NCI-H460 (cell line): Measurements from ENCODE around the gene CSF2RB. TPM values are rescaled to one million over a fixed set of nuclear protein-coding genes. Genes with fewer than 3 reads are reported as not detected.
"Not testable (repeated sequence)": the region's sequence is repeated elsewhere in the genome, so short reads cannot be mapped to it uniquely, and the experiment has no call there.

ENCODE experiments used
- DNase-seq: peaks from one replicate; pipeline ENCODE4 v3.0.0-alpha.2; 2016; ENCODE audit warnings: low read depth; ENCODE audit errors: extremely low read depth
- total RNA-seq: library from RNA; depleted of rRNA; stranded (reverse); fragments of >200 nt; shearing (Covaris generic); gene quantifications from 2 replicates; pipeline ENCODE4 v1.2.3, GENCODE V29; 2014

CSF2RB gene
- total RNA-seq, 1 experiment from 2014 or later, result not detected

- DNase-seq, result no peak
These were observed 48.2 kb downstream of the CSF2RB start for GRCh38 chr22:36961626-36962025.

DNA sequence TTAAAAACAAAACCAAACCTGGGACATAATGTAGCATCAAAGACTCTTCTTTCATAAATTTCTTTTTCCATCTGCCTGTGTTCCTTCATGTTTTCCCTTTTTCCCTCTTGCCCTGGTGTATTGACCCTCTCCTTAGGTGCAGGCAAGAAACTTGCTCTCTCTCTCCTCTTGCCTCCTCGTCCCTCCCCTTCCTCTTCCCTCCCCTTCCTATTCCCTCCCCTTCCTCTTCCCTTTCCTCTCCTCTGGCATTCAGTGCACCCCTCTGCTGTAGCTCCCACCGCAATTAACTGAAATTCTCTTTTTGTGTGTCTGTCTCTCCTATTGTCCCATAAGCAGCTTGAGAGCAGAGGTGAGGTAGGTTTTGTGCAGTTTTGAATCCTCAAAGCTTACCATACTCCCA, 49.9 kb downstream of the CSF2RB start:
- DNase-seq, result no peak

GRCh38 chr22:36964106-36964505, 50.7 kb downstream of the CSF2RB start:
- DNase-seq, result no peak

DNA sequence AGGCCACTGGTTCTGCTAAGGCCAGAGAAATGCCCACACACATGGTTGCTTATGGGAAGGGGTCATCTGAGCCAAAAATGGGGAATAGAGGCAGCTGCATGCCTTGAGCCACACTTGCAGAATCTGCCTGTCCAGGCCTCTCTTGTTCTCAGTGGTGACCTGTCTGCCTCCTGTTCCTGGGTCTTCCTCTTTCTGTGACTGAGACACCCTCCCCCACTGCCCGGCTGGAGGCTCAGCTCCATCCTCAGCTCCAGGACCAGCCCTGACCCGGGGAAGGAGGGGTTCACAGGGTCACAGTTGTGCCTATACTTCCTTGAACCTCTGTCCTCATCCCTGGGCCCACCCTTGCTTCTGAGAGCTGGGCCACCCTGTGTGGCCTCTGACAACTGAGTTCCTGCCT, 52.3 kb downstream of the CSF2RB start:
- no peak for DNase-seq

DNA sequence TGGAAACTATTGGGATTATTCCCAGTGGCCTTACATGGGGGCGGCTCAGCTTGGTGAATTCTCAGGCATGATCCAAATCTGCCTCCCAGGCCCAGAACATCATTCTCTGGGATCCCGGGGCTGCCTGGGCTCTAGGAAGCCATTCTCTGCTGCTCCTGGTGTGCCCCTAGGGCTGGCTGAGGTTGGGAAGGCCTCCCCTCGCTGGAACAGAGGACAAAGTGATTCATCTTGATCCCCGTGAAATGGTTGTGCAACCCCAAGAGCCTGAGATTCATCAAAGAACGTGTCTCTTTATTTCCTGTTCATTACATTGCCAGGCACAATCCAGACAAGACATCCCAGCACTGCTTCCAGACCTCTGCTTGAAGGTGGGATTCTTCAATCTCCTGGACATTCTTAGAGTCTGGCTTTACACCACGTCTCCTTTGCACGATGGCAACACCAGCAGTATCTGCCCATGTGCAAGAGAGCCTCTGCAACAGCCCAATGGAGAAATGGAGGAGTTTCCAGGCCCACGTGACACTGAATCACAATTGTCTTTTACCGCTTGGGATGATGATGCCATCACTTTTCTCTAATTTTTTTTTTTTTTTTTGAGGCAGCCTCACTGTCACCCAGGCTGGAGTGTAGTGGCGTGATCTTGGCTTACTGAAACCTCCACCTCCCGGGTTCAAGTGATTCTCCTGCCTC, 53.6 kb downstream of the CSF2RB start:
- no peak for DNase-seq

GRCh38 chr22:36968249-36968964, 55.0 kb downstream of the CSF2RB start:
- DNase-seq, result no peak

DNA sequence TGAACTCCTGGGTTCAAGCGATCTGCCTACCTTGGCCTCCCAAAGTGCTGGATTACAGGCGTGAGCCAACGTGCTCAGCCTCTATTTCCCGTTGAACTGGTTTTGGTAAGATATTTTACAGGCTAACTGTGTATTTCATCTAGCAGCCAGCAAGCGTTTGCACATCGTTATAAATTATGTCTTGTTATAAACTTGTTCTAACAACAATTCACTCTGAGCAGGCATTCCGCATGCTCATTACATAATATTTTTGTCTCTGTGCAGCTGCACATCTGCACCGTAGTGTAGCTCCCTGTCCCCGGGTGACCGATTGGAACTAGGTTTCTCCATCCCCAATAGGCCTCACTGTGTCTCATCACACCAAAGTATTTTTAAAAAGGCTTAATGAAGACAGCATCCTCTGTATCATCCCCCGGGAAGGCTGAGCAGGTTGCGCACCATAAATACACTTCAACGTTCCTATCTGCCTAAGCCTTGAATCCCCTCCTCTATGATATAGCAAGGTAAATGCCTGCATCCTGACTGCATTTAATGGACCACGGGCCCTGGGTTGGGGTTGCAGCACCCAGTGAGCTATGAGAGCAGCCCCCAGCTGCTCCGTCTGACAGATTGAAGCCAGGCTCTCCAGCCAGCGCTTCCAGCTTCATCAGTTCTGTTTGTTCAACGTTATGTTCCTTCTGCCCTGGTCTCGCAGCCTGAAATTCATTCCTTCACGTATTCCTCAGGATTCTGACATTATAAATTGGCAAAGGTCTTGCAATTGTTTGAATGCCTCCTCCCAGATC, 58.1 kb downstream of the CSF2RB start:
- no peak for DNase-seq

GRCh38 chr22:36976606-36977005, 63.2 kb downstream of the CSF2RB start:
- no peak for DNase-seq

- DNase-seq, result peak; percentile 30
These were observed 64.0 kb downstream of the CSF2RB start for GRCh38 chr22:36977401-36977861.

- DNase-seq, result peak; percentile 81
These were observed 64.7 kb downstream of the CSF2RB start for GRCh38 chr22:36977947-36978660.

DNA sequence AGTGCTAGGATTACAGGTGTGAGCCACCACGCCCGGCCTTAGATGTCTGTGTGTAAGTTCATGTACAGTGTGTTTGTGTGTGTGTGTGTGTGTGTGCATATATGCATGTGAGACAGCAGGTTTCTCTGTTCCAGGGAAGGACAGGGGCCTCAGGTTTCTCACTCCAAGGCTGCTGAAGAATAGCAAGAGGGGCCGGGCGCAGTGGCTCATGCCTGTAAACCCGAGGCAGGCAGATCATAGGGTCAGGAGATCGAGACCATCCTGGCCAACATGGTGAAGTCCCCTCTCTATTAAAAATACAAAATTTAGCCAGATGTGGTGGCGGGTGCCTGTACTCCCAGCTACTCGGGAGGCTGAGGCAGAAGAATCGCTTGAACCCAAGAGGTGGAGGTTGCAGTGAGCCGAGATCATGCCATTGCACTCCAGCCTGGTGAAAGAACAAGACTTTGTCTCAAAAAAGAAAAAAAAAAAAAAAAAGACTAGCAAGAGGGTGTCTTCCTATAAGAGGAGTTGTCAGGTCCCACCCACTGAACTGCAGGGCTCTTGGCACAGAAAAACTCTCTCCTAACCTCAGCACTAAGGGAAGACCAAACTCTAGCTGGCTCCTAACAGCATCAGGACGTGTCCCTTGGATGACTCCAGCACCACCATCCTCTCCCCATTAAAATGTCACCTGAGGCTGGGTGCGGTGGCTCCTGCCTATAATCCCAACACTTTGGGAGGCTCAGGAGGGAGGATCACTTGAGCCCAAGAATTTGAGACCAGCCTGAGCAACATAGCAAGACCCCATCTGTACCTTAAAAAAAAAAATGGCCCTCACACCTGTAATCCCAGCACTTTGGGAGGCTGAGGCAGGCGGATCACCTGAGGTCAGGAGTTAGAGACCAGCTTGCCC, 65.8 kb downstream of the CSF2RB start:
- no peak for DNase-seq

DNA sequence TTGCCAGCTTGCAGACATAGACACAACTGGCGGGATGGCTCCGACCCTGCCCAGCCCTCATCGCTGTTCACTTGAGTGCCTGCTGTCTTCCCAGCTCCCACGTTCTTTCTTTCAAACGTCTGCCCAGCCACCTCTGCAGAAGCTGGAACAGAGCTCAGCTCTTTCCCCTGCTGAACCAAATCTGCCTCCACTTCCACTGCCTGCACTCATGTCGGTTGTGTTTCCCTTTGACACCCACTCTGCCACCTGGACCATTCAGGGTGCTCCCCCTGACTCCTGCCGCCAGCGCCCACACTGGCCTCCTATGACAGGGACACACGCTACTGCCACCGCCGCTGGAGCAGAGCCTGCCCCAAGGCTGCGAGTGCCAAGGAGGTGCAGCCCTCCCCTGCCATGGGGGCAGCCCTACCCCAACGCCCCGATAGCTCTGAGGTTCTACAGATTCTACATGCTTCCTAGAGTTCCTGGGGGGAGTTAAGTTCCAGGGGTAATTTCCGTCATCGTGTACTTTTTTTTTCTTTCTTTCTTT, 67.9 kb downstream of the CSF2RB start:
- no peak for DNase-seq

DNA sequence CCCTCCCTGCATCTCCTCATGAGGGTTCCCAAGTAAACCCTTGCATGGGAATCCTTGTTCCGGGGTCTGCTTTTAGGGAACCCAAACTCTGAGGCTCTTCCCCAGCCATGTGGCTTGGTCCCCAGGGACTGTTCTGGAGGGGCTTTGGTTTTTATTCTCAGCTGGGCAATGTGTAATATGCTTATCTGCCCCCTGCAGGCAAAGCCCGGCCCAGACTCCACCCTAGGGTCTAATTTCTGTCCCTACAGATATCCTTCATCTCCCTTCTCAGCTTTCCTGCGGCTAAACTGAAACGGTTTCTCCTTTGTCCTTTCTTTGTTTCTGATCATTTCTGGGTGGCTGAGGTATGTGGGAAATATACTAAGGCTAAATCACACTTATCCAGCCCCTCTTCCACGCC, 68.7 kb downstream of the CSF2RB start:
- DNase-seq, result no peak

DNA sequence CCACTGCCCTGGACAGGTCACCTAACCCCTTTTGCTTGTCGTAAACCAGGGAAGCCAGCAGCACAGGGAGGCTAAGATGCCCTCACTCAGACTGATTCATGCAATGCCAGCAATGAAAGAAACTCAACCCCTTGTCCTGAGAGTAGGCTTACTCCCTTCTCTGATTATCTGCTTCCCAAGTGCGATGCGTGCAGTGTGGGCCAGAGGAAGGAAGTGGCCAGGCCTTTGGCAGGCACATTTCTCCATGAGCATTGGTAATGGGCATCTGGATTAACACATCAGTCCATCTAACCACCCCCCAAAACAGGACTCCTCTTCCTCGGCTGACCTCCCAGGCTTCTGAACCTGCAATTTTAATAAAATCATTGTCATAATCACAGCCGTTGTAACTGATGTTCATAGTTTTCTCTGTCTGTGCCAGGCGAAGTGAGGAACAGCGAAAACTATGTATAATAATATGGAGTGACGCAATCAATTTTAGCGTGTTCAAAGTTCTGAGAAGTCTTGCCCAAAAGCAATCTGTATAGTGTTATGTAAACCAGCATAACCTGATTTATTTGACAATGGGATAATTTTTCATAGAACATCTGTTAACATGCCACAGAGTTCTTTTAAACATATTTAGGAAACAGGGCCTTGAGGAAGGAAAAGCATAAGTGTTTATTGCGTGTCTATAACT, 71.9 kb downstream of the CSF2RB start:
- no peak for DNase-seq

DNA sequence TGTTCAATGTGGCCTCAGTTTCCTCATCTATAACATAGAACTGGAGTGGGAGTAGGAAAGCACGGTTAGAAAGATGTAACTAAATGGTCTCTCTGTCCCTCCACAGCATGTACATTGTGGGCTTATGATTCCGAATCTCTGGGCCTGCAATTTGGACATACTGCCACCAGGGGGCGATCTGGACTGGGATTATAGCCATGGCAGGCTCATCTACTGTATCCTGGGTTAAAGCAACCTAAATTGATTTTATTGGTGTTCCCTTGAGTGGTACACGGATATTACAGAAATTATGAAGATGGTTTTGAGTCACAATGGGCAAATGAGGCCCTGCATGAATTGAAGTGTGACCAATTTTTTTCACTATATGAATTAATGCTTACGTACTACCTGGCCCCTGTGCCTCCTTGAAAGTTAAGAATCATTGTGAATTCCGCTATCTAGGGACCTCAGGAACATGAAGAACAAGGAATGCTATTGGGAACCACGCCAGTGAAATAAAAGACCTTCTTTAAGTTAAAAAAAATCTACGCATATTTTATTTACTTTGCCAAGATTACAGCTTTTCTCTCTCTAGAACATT, 72.9 kb downstream of the CSF2RB start:
- DNase-seq, result no peak

DNA sequence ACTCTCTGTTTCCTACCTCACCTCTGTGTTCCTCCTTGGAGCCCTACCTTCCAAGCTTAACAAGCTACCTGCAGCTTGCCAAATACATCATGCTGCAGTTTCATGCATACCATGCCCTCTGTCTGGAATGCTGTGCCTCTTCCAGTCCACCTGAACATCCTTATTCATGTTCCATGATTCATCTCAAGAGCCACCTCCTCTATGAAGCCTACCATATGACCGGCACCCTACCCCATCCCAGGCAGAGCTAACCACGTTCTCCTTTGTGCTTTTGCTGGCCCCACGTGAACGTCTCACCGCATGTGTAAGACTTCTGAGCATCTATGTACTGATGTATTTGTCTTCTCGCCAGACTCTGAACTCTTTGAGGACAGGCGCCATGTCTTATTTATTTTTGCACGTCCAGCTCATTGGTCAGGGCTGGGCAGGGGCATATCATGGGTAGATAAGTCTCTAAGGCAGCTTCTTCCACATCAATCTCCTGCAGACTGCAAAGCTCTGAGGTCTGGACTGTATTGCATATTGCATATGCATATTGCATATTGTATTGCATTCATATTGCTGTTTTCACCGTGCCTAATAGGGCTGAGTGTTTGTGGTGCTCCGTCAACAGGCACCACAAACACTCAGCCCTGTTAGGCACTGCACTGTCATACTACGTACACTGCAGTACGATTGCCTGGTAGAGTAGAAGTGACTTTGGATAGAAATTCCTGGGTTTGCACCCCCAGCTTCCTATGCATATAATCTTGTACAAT, 74.8 kb downstream of the CSF2RB start:
- no peak for DNase-seq

GRCh38 chr22:36989012-36989411, 75.6 kb downstream of the CSF2RB start:
- DNase-seq, result not testable (repeated sequence)
